Posterior vena cava (tissue), 2 donors: Measurements from ENCODE around the gene OR13C3. TPM values are rescaled to one million over a fixed set of nuclear protein-coding genes. Genes with fewer than 3 reads are reported as not detected.
A peak's percentile ranks its signal among the peaks of the same experiment; 100 is the strongest.
"Not testable (repeated sequence)": the region's sequence is repeated elsewhere in the genome, so short reads cannot be mapped to it uniquely, and the experiment has no call there.

ENCODE experiments used
- DNase-seq: peaks from one replicate; pipeline ENCODE4 v3.0.0-alpha.2; 2020; ENCODE audit warnings: low spot score
- intact Hi-C, 2 donors: fragments of 100-400 bp; cut with DNase I; formaldehyde crosslinking; loops; one replicate each; pipeline versions ENCODE4 v1.14.1 to v1.14.2; 2022 to 2023
- long read RNA-seq, 2 donors: library from polyadenylated mRNA; unstranded; transcript quantifications; one replicate each; pipeline ENCODE4 v2.0.0, GENCODE V29; 2020 to 2021
- total RNA-seq, 2 donors: library from RNA; stranded (reverse); fragmentation: NEBNext Ultra II Directional; extraction: Animal tissue kit (Norgen Biotek cat#: 25700); gene quantifications; one replicate each; pipeline ENCODE4 v1.2.1, GENCODE V29; 2021
- donor health status: DM: yes; HTN: yes; CAD: no.
- donor health status: DM: yes; HTN: yes; CAD: no.

Gene OR13C3
- total RNA-seq, result not detected
- long read RNA-seq, donor 1, result 0 reads
- long read RNA-seq, donor 2, result 0 reads

GRCh38 chr9:104536756-104537155 lies at the start of gene OR13C3:
OR13C3 (minus strand) TSS chr9:104536856; CDS start chr9:104536723, 133 bp downstream.
- intact Hi-C loops, result no loop called here
- no peak for DNase-seq

DNA sequence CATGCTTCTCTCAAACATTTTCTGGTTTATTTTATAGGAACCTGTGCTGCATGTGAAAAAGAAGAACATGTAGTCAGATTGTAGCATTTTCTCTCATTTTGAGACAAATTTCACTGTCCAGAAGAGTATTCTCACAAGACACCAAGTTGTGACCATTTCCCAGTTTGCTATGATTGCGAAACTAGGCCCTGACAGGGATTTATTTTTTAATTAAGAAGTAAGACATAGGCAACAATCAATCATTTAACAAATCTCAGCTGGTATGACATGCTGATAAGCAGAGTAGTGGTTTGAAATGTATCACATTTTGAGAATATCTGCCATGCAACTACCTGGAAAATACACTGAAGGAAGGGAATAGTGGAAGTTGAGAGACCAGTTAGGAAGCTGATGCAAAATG lies 43.9 kb upstream of the OR13C3 start:
- no peak for DNase-seq
- intact Hi-C loops, result no loop called here

GRCh38 chr9:104577263-104577662 lies 40.6 kb upstream of the OR13C3 start:
- no peak for DNase-seq
- intact Hi-C loops, result no loop called here

DNA sequence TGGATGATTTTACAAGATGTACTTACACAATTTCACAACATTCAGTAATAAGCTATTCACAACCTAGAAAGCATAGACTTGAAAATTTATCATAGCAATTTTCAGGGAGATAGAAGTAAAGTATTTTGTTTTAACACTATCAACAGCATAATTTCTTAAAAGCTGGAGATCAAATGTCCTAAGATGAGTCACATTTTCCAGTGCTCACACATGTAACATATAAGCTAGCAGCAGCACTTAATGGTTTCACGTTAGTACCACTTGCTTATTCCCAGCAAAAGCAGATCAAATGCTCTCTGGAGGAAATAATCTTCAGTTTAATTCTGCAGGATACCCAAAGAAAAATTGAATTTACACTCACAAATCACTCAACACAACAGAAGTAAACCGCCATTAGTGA lies 38.8 kb upstream of the OR13C3 start:
- DNase-seq, result no peak
- intact Hi-C loops, result no loop called here

DNA sequence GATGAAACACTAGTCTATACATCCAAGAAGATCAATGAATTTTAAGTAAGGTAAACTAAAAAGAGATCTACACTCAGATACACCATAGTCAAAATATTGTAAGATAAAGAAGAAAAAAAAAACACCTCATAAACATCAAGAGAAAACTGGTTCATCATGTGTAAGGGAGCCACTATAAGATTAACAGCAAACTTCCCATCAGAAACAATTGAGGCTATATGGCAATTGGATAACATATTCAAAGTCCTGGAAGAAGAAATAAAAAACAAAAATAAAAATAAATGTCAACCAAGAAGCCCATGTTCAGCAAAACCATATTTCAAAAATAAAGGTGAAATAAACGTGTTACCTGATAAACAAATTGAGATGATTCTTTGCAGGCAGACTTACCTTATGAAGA lies 36.0 kb upstream of the OR13C3 start:
- no peak for DNase-seq
- intact Hi-C loops, result no loop called here

- intact Hi-C loops, result no loop called here
- no peak for DNase-seq
Observed at GRCh38 chr9:104568868-104569267, 32.2 kb upstream of the OR13C3 start, which contains the start of gene OR13C8. OR13C8 (plus strand) TSS chr9:104569168; CDS start chr9:104569168, 0 bp downstream.

DNA sequence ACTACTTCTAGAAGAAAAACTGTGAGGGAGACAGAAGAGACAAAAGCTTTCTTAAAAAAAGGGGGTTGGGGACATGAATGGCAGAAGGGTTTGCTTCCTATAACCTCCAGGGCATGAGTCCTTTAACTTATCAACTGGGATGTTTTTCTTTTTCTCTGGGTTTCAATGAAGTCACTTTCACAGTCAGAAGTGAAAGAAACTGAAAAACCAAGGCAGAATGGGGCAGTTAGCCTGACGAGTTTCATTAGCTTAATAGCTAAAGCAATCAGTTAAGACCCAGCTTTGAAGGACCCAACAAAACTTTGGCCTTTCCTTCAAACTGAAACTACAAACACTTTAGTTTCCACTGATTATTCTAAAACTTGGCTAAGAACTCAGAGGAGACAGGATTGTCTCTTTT lies 27.7 kb upstream of the OR13C3 start:
- DNase-seq, result no peak
- intact Hi-C loops, result no loop called here

GRCh38 chr9:104556830-104557634 lies 20.4 kb upstream of the OR13C3 start:
- intact Hi-C loops, result no loop called here
- DNase-seq, result no peak

DNA sequence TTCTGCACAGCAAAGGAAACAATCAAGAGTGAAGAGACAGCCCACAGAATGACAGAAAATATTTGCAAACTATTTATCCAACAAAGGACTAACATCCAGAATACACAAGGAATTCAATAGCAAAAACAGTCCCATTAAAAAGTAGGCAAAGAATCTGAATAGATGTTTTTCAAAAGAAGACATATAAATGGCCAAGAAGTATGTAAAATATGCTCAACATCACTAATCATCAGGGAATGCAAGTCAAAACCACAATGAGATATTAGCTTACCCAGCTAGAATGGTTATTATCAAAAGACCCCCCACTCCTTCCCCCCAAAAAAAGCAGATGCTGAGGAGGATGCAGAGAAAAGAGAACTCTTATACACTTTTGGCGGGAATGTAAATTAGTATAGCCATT lies 18.9 kb upstream of the OR13C3 start:
- intact Hi-C loops, result no loop called here
- DNase-seq, result no peak

DNA sequence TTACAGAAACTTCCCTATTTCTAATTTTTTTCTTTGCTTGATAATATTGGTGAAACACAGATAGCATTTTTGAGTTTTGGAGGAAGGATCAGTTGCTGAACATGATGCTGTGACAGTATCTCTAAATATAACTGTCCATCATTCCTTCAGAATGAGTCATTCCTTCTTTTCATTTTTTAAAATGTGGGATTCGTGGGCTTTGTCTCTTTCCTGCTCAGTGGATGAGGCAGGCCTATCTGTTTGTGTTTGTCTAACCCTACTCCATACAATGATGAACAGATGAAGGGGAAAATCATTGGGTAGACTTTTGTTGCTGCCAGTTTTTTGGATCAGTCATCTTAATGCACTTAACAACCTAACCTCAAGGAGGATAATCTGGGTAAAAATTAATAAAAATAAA lies 16.6 kb upstream of the OR13C3 start:
- no peak for DNase-seq
- intact Hi-C loops, result no loop called here

GRCh38 chr9:104544644-104545043 lies 8.0 kb upstream of the OR13C3 start:
- no peak for DNase-seq
- intact Hi-C loops, result no loop called here

DNA sequence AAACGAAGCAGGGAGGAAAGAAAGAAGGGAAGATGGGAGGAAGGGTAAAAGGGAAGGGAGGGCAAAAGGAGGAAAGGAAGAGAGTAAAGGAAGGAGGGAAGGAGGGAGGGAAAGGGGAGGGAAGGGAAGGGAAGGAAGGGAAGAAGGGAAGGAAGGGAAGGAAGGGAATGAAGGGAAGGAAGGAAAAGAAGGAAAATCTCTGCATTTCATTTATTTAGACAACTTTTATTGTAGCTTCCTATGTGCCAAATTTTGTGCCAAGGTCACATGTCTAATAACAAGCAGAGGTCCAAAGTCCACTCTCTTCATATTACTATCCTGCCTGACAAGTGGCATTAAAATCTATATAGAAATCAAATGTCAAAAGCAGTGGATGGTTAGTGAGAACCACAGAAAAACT lies 2.6 kb upstream of the OR13C3 start:
- intact Hi-C loops, result no loop called here
- DNase-seq, result no peak

DNA sequence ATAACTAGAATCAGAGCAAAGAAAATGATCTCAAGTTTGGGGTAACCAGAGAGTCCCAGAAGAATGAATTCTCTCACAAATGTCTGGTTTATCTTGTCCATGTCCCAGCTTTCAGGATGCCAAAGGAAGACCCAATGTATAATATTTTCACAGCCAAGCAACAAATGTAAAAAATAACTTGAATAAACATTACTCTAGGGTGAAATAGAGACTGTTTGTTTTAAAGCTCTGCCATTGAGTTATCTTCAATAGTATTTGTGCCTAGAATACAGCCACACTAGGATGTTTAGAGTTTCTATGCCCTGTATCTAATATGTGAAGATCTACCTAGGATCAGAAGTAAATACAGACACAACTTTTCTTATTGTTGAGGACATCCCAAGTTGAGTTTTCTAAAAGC lies 9.5 kb downstream of the OR13C3 start, which contains the start of gene OR13C4:
Gene OR13C4 (minus strand): TSS at position 101 of the 400 bp plus-strand sequence. CDS start 0 bp downstream, at position 101.
- intact Hi-C loops, result no loop called here
- DNase-seq, result no peak

GRCh38 chr9:104520241-104520640 lies 16.4 kb downstream of the OR13C3 start:
- intact Hi-C loops, result not testable (repeated sequence)
- peak; percentile 62 for DNase-seq

DNA sequence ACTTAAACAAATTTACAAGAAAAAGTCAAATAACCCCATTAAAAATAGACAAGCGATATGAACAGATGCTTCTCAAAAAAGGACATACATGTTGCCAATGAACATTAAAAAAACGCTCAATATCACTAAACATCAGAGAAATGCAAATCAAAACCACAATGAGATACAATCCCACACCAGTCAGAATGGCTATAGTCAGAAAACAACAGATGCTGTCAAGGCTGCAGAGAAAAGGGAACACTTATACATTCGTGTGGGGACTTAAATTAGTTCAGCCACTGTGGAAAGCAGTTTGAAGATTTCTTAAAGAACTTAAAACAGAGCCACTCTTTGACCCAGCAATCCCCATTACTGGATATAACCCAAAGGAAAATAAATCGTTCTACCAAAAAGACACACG lies 21.8 kb downstream of the OR13C3 start:
- no peak for DNase-seq
- intact Hi-C loops, result no loop called here

DNA sequence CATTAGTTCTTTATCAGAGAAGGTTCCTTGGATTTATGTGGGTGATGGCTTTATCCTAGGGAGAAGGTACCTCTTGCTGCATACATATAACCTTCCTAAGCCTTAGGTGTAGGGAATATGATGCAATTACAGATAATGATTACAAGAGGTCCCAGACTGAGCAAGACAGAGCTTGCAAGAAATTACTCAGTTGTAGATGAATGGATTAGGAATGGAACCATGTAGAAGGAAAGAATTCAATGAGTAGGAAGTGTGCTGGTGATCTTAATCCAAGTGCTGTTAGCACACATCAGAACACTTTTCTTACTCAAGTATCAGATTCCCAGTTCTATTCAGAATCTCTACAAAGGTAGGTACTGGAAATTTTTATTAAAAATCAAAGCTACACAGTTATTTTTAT lies 30.1 kb downstream of the OR13C3 start:
- intact Hi-C loops, result no loop called here
- no peak for DNase-seq

DNA sequence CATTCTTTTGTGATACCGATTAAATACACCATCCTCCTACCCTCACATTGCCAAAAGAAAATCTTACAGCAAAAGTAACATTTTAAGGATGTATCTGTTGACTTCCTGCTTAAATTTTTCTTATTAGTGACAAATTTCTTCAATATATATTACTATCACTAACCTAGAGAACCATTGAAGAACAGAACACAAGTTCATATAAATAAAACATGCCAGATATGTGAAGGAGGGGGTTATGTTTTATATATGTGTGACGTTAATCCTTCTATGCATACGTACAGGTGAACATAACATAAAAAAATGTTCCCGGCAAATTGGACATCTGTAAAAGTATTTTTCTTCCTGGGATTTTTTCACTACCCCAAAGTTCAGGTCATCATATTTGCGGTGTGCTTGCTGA lies 32.7 kb downstream of the OR13C3 start, which contains the start of gene OR13F1:
Gene OR13F1 (plus strand): TSS at position 301 of the 400 bp plus-strand sequence. CDS start 0 bp downstream, at position 301.
- intact Hi-C loops, result no loop called here
- no peak for DNase-seq

DNA sequence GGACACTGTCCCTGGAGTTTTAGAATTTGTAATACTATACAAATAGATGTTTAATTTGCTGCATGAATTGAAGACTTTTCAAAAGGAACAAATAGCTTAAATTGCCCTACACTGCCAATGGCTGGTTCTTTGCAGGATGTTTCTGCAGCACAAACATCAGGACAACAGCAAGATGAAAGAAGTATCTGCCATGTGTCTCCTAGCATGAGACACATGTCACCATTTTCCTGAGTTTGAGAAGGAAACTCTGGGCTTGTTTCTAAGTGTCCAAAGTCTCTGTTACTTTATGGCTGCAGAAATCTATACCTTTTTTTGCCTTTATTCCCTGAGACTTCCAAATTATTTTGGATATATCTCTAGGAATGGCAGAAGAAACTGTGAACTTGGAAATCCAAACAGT lies 33.2 kb downstream of the OR13C3 start:
- DNase-seq, result no peak
- intact Hi-C loops, result no loop called here

GRCh38 chr9:104494808-104495207 lies 41.8 kb downstream of the OR13C3 start:
- intact Hi-C loops, result no loop called here
- no peak for DNase-seq
